ENCODE measurements around the gene PNKD. TPM values are rescaled to one million over a fixed set of nuclear protein-coding genes. Genes with fewer than 3 reads are reported as not detected.

The PNKD gene
- total RNA-seq, 1 experiment from 2014 or later = 97.7 TPM

- Histone ChIP-seq H3K36me3 (ENCODE audit: low read depth, low read length) (no peaks in the 10 kb centered on the region), H3K79me2 (ENCODE audit: low read length) (no peaks in the 10 kb centered on the region), H3K4me1 (ENCODE audit: insufficient read depth, low read length) (no peaks in the 10 kb centered on the region), H3K4me3 (ENCODE audit: low read length) (no peak overlapping the region), H3K27me3 (ENCODE audit: low read length) (no peaks in the 10 kb centered on the region), H2AFZ (ENCODE audit: low read length) (no peak overlapping the region), H3K9me3 (ENCODE audit: low read length) (no peaks in the 10 kb centered on the region), H3K9me2 (replicated peaks; ENCODE audit: low read length) (no peaks in the 10 kb centered on the region), H3K27ac (ENCODE audit: low read length) (no peak overlapping the region), H3K4me2 (ENCODE audit: low read length) (no peak overlapping the region), H3K9ac (ENCODE audit: low read length) (no peak overlapping the region), H4K20me1 (ENCODE audit: low read length) (no peaks in the 10 kb centered on the region), H3F3A (ENCODE audit: low read length, unreplicated experiment) (no peaks in the 10 kb centered on the region)
- no peak for DNase-seq
- POLR2A ChIA-PET (ENCODE audit: unreplicated experiment) = no interaction called here
- CTCF ChIA-PET = no interaction called here
- no peak for ATAC-seq
- TF ChIP-seq EZH2phosphoT487 (IDR thresholded peaks at IDR 0.05; ENCODE audit: borderline replicate concordance, low read length) = no peak
- TF ChIP-seq EZH2 (IDR thresholded peaks at IDR 0.05; ENCODE audit: low read length, unreplicated experiment) = no peak
- no peak for TF ChIP-seq CTCF (conservative IDR thresholded peaks at IDR 0.05; ENCODE audit: low read depth, low read length)
- BruUV-seq (replicated peaks) = no TSS peak
- intact Hi-C loops (cut with micrococcal nuclease) = no loop called here
Measured at GRCh38 chr2:218334531-218334930, 64.2 kb downstream of the PNKD start.

DNA sequence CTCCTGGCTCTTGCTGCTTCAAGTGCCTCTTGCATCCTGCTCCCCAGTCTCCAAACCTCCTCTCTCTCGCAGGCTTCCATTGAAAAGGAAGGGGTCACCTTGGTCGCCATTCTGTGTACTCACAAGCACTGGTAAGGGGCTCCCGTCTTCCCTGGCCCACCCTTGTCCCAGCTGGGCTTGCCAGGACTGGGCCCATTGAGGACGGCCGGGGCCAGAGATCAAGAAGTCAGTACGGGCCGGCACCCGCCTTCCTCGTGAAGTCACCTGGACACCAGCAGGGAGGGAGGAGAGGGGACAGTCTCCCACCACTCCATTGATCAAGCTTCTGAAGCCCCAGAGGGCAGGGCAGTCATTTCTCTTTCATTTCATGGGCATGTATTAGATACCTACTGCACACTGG, 70.3 kb downstream of the PNKD start:
- Histone ChIP-seq H3K9me3 (ENCODE audit: low read length) (no peaks in the 10 kb centered on the region), H3K27me3 (ENCODE audit: low read length) (no peaks in the 10 kb centered on the region), H3K9ac (ENCODE audit: low read length) (no peak overlapping the region), H4K20me1 (ENCODE audit: low read length) (no peaks in the 10 kb centered on the region), H3K79me2 (ENCODE audit: low read length) (no peaks in the 10 kb centered on the region), H3K9me2 (replicated peaks; ENCODE audit: low read length) (no peaks in the 10 kb centered on the region), H3K4me1 (ENCODE audit: insufficient read depth, low read length) (no peaks in the 10 kb centered on the region), H2AFZ (ENCODE audit: low read length) (no peak overlapping the region), H3K27ac (ENCODE audit: low read length) (no peak overlapping the region), H3K4me3 (ENCODE audit: low read length) (no peak overlapping the region), H3K36me3 (ENCODE audit: low read depth, low read length) (no peaks in the 10 kb centered on the region), H3F3A (ENCODE audit: low read length, unreplicated experiment) (no peaks in the 10 kb centered on the region), H3K4me2 (ENCODE audit: low read length) (no peak overlapping the region)
- ChIA-PET CTCF (no interaction called here), POLR2A (ENCODE audit: unreplicated experiment) (no interaction called here)
- TF ChIP-seq EZH2phosphoT487 (IDR thresholded peaks at IDR 0.05; ENCODE audit: borderline replicate concordance, low read length) (no peak), CTCF (conservative IDR thresholded peaks at IDR 0.05; ENCODE audit: low read depth, low read length) (no peak), EZH2 (IDR thresholded peaks at IDR 0.05; ENCODE audit: low read length, unreplicated experiment) (no peak)
- no peak for DNase-seq
- BruUV-seq (replicated peaks) = no TSS peak
- intact Hi-C loops (cut with micrococcal nuclease) = no loop called here
- ATAC-seq = no peak

- Histone ChIP-seq H3K4me2 (ENCODE audit: low read length) (no peak overlapping the region), H3K9ac (ENCODE audit: low read length) (no peak overlapping the region), H3K36me3 (ENCODE audit: low read depth, low read length) (no peaks in the 10 kb centered on the region), H3K27ac (ENCODE audit: low read length) (no peak overlapping the region), H3F3A (ENCODE audit: low read length, unreplicated experiment) (no peaks in the 10 kb centered on the region), H3K9me2 (replicated peaks; ENCODE audit: low read length) (no peaks in the 10 kb centered on the region), H3K79me2 (ENCODE audit: low read length) (no peaks in the 10 kb centered on the region), H2AFZ (ENCODE audit: low read length) (no peak overlapping the region), H3K27me3 (ENCODE audit: low read length) (no peaks in the 10 kb centered on the region), H4K20me1 (ENCODE audit: low read length) (no peaks in the 10 kb centered on the region), H3K9me3 (ENCODE audit: low read length) (no peaks in the 10 kb centered on the region), H3K4me1 (ENCODE audit: insufficient read depth, low read length) (no peaks in the 10 kb centered on the region), H3K4me3 (ENCODE audit: low read length) (no peak overlapping the region)
- ChIA-PET CTCF (no interaction called here), POLR2A (ENCODE audit: unreplicated experiment) (no interaction called here)
- BruUV-seq (replicated peaks) = no TSS peak
- ATAC-seq (no peak), DNase-seq (no peak)
- intact Hi-C loops (cut with micrococcal nuclease) = no loop called here
- TF ChIP-seq EZH2phosphoT487 (IDR thresholded peaks at IDR 0.05; ENCODE audit: borderline replicate concordance, low read length) (no peak), EZH2 (IDR thresholded peaks at IDR 0.05; ENCODE audit: low read length, unreplicated experiment) (no peak), CTCF (conservative IDR thresholded peaks at IDR 0.05; ENCODE audit: low read depth, low read length) (no peak)
Measured at GRCh38 chr2:218341381-218341780, 71.1 kb downstream of the PNKD start.
